Measurements from ENCODE around the gene RPL26.
A peak's percentile ranks its signal among the peaks of the same experiment; 100 is the strongest.

The RPL26 gene

DNA sequence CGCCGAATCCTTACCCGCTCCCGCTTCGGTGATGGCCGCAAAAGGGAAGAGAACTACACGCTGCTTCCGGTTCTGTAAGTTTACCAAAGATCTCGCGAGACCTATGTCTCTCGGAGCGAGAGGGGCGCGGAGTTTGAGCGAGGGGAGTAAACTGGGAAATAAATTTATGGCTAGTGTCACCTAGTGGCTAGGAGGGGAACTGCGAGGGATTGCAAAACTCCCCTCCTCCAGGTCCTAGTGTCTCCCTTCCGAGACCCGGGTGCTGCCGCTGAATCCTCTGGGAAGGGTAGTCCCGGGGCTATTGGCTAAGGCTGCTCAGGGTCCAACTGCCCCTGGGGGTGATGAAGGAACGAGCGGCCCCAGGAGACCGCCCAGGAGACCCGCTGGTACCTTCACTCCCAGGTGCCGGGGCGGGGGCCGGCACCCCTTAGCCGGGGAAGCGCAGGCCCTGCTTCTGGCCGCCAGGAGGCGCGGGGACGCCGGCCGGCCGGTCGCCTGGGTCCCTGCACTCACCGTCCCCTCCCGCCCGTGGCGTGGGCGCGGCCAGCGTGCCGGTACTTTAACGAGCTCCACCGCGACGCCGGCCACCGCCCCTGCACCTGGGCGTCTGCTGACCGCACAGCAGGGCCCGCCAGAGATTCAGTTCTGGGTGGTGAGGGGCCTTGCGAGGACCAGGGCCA lies at the start of gene RPL26:
Gene RPL26, minus strand, starts transcription at position 51 of the 680 bp plus-strand sequence. CDS start 883 bp downstream, outside the sequence.
- TF ChIP-seq GATA1 (IDR thresholded peaks at IDR 0.05; ENCODE audit: low read depth, low read length) = no peak
- peak; percentile 91 for TF ChIP-seq POLR2A (IDR thresholded peaks at IDR 0.05; ENCODE audit: low read length)
- DNase-seq = peak; percentile 98

- DNase-seq = no peak
- TF ChIP-seq POLR2A (IDR thresholded peaks at IDR 0.05; ENCODE audit: low read length) = no peak
- TF ChIP-seq GATA1 (IDR thresholded peaks at IDR 0.05; ENCODE audit: low read depth, low read length) = no peak
Measured at GRCh38 chr17:8430966-8431365, 48.0 kb upstream of the RPL26 start.

GRCh38 chr17:8426802-8427201 lies 43.8 kb upstream of the RPL26 start:
- TF ChIP-seq GATA1 (IDR thresholded peaks at IDR 0.05; ENCODE audit: low read depth, low read length) (no peak), POLR2A (IDR thresholded peaks at IDR 0.05; ENCODE audit: low read length) (no peak)
- no peak for DNase-seq

GRCh38 chr17:8426094-8426720 lies 43.2 kb upstream of the RPL26 start:
- no peak for TF ChIP-seq GATA1 (IDR thresholded peaks at IDR 0.05; ENCODE audit: low read depth, low read length)
- TF ChIP-seq POLR2A (IDR thresholded peaks at IDR 0.05; ENCODE audit: low read length) = no peak
- no peak for DNase-seq

DNA sequence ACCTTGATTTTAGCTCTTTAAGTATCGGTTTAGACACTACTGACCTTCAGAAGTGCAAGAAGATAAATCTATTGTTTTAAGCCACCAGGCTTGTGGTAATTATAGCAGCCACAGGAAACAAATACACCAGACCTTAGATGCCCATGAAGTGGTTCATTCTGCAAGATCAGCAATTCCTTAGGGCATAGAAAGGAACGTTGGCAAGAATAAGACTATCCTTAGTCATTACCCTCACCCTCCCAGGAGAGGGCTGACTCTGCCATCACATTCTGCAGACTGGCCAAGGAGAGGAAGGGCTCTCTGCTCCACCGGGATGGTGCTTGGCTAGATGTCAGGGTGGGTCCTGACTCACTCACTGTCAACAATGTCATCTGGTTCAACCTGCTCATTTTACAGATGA lies 38.6 kb upstream of the RPL26 start:
- no peak for DNase-seq
- TF ChIP-seq POLR2A (IDR thresholded peaks at IDR 0.05; ENCODE audit: low read length) = no peak

GRCh38 chr17:8420041-8420934 lies 37.3 kb upstream of the RPL26 start:
- peak; percentile 17 for TF ChIP-seq POLR2A (IDR thresholded peaks at IDR 0.05; ENCODE audit: low read length)
- TF ChIP-seq GATA1 (IDR thresholded peaks at IDR 0.05; ENCODE audit: low read depth, low read length) = no peak
- DNase-seq = peak; percentile 95 to 97

- no peak for TF ChIP-seq GATA1 (IDR thresholded peaks at IDR 0.05; ENCODE audit: low read depth, low read length)
- peak in 1 of 2 experiments; percentile 32 for DNase-seq
Measured at GRCh38 chr17:8419305-8419704, 36.3 kb upstream of the RPL26 start.

DNA sequence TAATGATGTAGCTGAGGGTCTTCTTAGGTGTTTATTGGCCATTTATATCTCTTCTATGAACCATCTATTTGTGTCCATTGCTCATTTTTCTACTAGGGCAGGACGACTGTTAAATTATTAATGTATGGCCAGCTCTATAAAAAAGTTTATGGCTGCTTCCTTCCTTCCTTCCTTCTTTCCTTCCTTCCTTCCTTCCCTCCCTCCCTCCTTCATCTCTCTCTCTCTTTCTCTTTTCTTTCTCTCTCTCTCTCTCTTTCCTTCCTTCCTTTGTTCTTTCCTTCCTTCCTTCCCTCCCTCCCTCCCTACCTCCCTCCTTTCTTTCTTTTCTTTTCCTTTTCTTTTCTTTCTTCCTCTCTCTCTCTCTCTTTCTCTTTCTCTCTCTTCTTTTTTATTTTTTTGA lies 35.5 kb upstream of the RPL26 start:
- TF ChIP-seq GATA1 (IDR thresholded peaks at IDR 0.05; ENCODE audit: low read depth, low read length) = no peak
- no peak for TF ChIP-seq POLR2A (IDR thresholded peaks at IDR 0.05; ENCODE audit: low read length)
- no peak for DNase-seq

DNA sequence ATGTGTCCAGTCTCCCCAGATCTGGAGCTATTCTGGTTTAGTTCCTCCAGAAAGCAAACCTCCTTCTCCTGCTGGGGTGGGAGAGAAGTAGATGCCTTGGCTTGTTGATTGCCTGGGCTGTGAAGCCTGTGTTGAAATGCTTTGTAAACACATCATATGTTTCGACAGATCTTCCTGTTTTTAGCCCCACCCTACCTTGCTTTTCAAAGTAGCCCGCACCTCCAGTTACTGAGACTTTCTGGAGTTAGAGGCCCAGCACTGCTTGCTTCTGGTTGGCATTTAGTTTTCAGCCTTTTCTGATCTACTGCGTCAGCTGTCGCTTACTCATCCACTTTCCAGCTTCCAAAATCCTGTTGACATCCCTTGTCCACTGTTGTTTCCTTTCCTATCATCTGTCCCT lies 34.8 kb upstream of the RPL26 start:
- TF ChIP-seq GATA1 (IDR thresholded peaks at IDR 0.05; ENCODE audit: low read depth, low read length) = no peak
- DNase-seq = peak; percentile 34 to 55

DNA sequence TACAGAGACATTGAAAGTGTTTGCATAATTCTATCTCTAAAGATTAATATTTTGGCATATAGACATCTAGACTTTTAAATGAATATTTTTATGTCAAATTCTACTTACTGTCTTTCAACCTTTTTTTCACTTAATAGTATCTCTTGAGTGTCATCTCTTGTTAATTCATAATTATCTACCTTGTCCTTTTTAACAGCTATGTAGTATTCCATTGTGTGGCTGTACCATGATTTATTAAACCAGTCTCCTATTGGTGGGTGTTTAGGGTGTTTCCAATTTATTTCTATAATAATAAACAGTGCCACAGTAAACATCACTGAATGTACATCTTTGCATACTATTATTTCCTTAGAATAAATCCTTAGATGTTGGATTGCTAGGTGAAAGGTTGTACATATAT lies 30.9 kb upstream of the RPL26 start:
- no peak for TF ChIP-seq GATA1 (IDR thresholded peaks at IDR 0.05; ENCODE audit: low read depth, low read length)
- TF ChIP-seq POLR2A (IDR thresholded peaks at IDR 0.05; ENCODE audit: low read length) = no peak
- no peak for DNase-seq

- peak; percentile 49 to 50 for DNase-seq
- no peak for TF ChIP-seq POLR2A (IDR thresholded peaks at IDR 0.05; ENCODE audit: low read length)
- no peak for TF ChIP-seq GATA1 (IDR thresholded peaks at IDR 0.05; ENCODE audit: low read depth, low read length)
Measured at GRCh38 chr17:8413328-8413727, 30.3 kb upstream of the RPL26 start.

DNA sequence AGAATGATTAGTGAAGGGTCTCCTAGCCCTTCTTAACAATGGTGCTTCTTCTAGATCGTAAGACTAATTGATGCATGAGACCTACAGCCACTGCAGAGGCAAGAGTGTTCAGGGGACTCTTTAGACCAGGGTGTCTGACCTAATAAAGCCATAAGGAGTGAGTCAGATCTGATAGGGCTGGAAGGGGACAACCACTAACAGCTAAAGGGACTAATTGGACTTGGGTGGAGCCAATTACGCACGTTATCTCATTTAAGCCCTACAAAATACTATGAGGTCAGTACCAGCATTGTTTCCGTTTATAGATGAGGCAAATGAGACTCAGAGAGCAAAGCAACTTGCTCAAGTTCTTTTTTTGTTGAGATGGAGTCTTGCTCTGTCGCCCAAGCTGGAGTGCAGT lies 29.1 kb upstream of the RPL26 start:
- TF ChIP-seq GATA1 (IDR thresholded peaks at IDR 0.05; ENCODE audit: low read depth, low read length) = peak; percentile 57
- TF ChIP-seq POLR2A (IDR thresholded peaks at IDR 0.05; ENCODE audit: low read length) = peak; percentile 72
- peak; percentile 90 to 93 for DNase-seq

GRCh38 chr17:8410883-8411238 lies 27.9 kb upstream of the RPL26 start:
- DNase-seq = no peak
- no peak for TF ChIP-seq GATA1 (IDR thresholded peaks at IDR 0.05; ENCODE audit: low read depth, low read length)
- TF ChIP-seq POLR2A (IDR thresholded peaks at IDR 0.05; ENCODE audit: low read length) = no peak

Data from erythroblast (primary cell).